IMR-90 (cell line): ENCODE data around the gene LLPH. TPM values are rescaled to one million over a fixed set of nuclear protein-coding genes. Genes with fewer than 3 reads are reported as not detected.

Experiments
- ATAC-seq: fragments of 200-7000 bp; cut with Tn5 transposase; 2 replicates; pipeline ENCODE4 v1.9.1; 2020; ENCODE audit warnings: low read depth, mild to moderate bottlenecking, moderate library complexity
- BruUV-seq: library from RNA; stranded (reverse); fragments of 400-500 nt; replicated peaks from 2 replicates; lab custom pipeline; 2021; lab: Mats Ljungman, UMichigan
- CTCF ChIA-PET: fragments of 300-600 bp; formaldehyde crosslinking; extraction: SDS; loops from one replicate; lab custom pipeline; 2021; ENCODE audit warnings: antibody characterized with exemption; lab: Yijun Ruan, JAX
- POLR2A ChIA-PET: fragments of 300-600 bp; sonication (Branson Sonifier 250); formaldehyde crosslinking; loops from one replicate; lab custom pipeline; 2022; ENCODE audit warnings: antibody characterized with exemption; ENCODE audit not compliant: unreplicated experiment; lab: Charles Lee
- DNase-seq: peaks from one replicate; pipeline ENCODE4 v3.0.0; 2013
- H2AFZ ChIP-seq: replicated peaks from 2 replicates; pipeline ENCODE3; 2013; ENCODE audit warnings: low read length, mild to moderate bottlenecking; ENCODE audit not compliant: poor library complexity
- H2AK5ac ChIP-seq: 2 replicates; pipeline ENCODE4 v1.6.1; 2013; ENCODE audit warnings: low read depth, low read length, inconsistent platforms
- H2AK9ac ChIP-seq: replicated peaks from 2 replicates; pipeline ENCODE3; 2013; ENCODE audit warnings: mild to moderate bottlenecking, low read depth, low read length, moderate library complexity; ENCODE audit not compliant: poor library complexity
- H2BK120ac ChIP-seq: 2 replicates; pipeline ENCODE4 v1.6.1; 2013; ENCODE audit warnings: low read depth, low read length, inconsistent platforms
- H2BK15ac ChIP-seq: 3 replicates; pipeline ENCODE4 v1.6.1; 2013; ENCODE audit warnings: low read depth, low read length, inconsistent platforms
- H2BK20ac ChIP-seq: 2 replicates; pipeline ENCODE4 v1.6.1; 2013; ENCODE audit warnings: low read depth, mild to moderate bottlenecking, inconsistent platforms, low read length, moderate library complexity
- H2BK5ac ChIP-seq: 2 replicates; pipeline ENCODE4 v1.6.1; 2013; ENCODE audit warnings: mild to moderate bottlenecking, low read depth, low read length, inconsistent platforms; ENCODE audit not compliant: poor library complexity, severe bottlenecking
- H3K14ac ChIP-seq: replicated peaks from 2 replicates; pipeline ENCODE4 v1.6.1; 2013; ENCODE audit warnings: low read depth, low read length, inconsistent platforms
- H3K18ac ChIP-seq: 2 replicates; pipeline ENCODE4 v1.6.1; 2013; ENCODE audit warnings: low read depth, low read length, control low read depth
- H3K23ac ChIP-seq: 2 replicates; pipeline ENCODE4 v1.6.1; 2013; ENCODE audit warnings: low read depth, low read length, inconsistent platforms
- H3K27ac ChIP-seq: 2 replicates; pipeline ENCODE4 v1.5.1; 2013; ENCODE audit warnings: mild to moderate bottlenecking, control low read depth, low read length; ENCODE audit not compliant: insufficient read depth
- H3K27me3 ChIP-seq: 2 replicates; pipeline ENCODE4 v1.6.1; 2013; ENCODE audit warnings: low read length; ENCODE audit not compliant: control insufficient read depth, insufficient read depth
- H3K36me3 ChIP-seq: 2 replicates; pipeline ENCODE4 v1.6.1; 2013; ENCODE audit warnings: low read length, mixed read lengths; ENCODE audit not compliant: control insufficient read depth, insufficient read depth
- H3K4ac ChIP-seq: 2 replicates; pipeline ENCODE4 v1.6.1; 2013; ENCODE audit warnings: low read depth, low read length, inconsistent platforms
- H3K4me1 ChIP-seq: 2 replicates; pipeline ENCODE4 v1.6.1; 2013; ENCODE audit warnings: low read length, mixed read lengths; ENCODE audit not compliant: control insufficient read depth, insufficient read depth
- H3K4me2 ChIP-seq: 2 replicates; pipeline ENCODE4 v1.6.1; 2013; ENCODE audit warnings: low read depth, mild to moderate bottlenecking, control low read depth, low read length, moderate library complexity
- H3K4me3 ChIP-seq: 2 replicates; pipeline ENCODE4 v1.5.1; 2013; ENCODE audit warnings: low read depth, mild to moderate bottlenecking, control low read depth, low read length, moderate library complexity; ENCODE audit not compliant: insufficient read depth
- H3K56ac ChIP-seq: 2 replicates; pipeline ENCODE4 v1.6.1; 2013; ENCODE audit warnings: low read length, inconsistent platforms; ENCODE audit not compliant: insufficient read depth; ENCODE audit errors: extremely low read depth
- H3K79me1 ChIP-seq, 2 experiments: 2 replicates each; pipeline ENCODE4 v1.6.1; 2013; ENCODE audit warnings: low read length in 2 of 2, inconsistent platforms in 1 of 2, low read depth in 1 of 2
- H3K9ac ChIP-seq: 2 replicates; pipeline ENCODE4 v1.6.1; 2013; ENCODE audit warnings: low read depth, low read length, control low read depth
- H3K9me1 ChIP-seq: 2 replicates; pipeline ENCODE4 v1.6.1; 2013; ENCODE audit warnings: low read length, inconsistent platforms; ENCODE audit not compliant: insufficient read depth
- H3K9me3 ChIP-seq: 2 replicates; pipeline ENCODE4 v1.6.1; 2013; ENCODE audit warnings: low read length; ENCODE audit not compliant: control insufficient read depth, insufficient read depth
- H4K20me1 ChIP-seq: 2 replicates; pipeline ENCODE4 v1.6.1; 2013; ENCODE audit warnings: low read length, inconsistent platforms; ENCODE audit not compliant: insufficient read depth
- H4K5ac ChIP-seq: 2 replicates; pipeline ENCODE4 v1.6.1; 2013; ENCODE audit warnings: mild to moderate bottlenecking, low read depth, low read length, control low read depth
- H4K8ac ChIP-seq, 2 experiments: 2 replicates each; pipeline ENCODE4 v1.6.1; 2013; ENCODE audit warnings: low read depth in 2 of 2, low read length in 2 of 2, control low read depth in 1 of 2, inconsistent platforms in 1 of 2
- H4K91ac ChIP-seq: 2 replicates; pipeline ENCODE4 v1.6.1; 2013; ENCODE audit warnings: low read depth, low read length, inconsistent platforms; ENCODE audit not compliant: insufficient read depth
- SMC3 ChIP-seq: fragments of 150-350 bp; IDR thresholded peaks from 2 replicates; pipeline ENCODE4 v1.6.1; 2016; ENCODE audit warnings: low read depth, mild to moderate bottlenecking, antibody characterized with exemption, low read length, moderate library complexity
- dilution Hi-C: fragments of 300-500 bp; cut with HindIII; formaldehyde crosslinking; loops from one replicate; pipeline ENCODE4 v1.14.3; 2018; ENCODE audit warnings: low sequenced_read_pairs; ENCODE audit not compliant: unreplicated experiment
- in situ Hi-C: fragments of 300-500 bp; cut with MboI; formaldehyde crosslinking; loops from 3 replicates; pipeline ENCODE4 v1.14.3; 2019; ENCODE audit warnings: low sequenced_read_pairs, inconsistent platforms, mixed read lengths
- intact Hi-C: fragments of 100-400 bp; cut with micrococcal nuclease; formaldehyde crosslinking; loops from 2 replicates; pipeline ENCODE4 v1.10.0; 2022
- polyA plus RNA-seq, 3 experiments: library from polyadenylated mRNA; depleted of rRNA; stranded (reverse); fragments of >200 nt; gene quantifications; 2 replicates each; pipeline ENCODE4 v1.2.3, GENCODE V29; 2012; ENCODE audit warnings: low replicate concordance in 1 of 3
- total RNA-seq: library from RNA; depleted of rRNA; stranded (reverse); fragments of >200 nt; gene quantifications from 2 replicates; pipeline ENCODE4 v1.2.3, GENCODE V29; 2012

Gene LLPH
- total and polyA plus RNA-seq, 2 of the 4 experiments (the other 2 are of a cell fraction) = 2.7 to 17.0 TPM

DNA sequence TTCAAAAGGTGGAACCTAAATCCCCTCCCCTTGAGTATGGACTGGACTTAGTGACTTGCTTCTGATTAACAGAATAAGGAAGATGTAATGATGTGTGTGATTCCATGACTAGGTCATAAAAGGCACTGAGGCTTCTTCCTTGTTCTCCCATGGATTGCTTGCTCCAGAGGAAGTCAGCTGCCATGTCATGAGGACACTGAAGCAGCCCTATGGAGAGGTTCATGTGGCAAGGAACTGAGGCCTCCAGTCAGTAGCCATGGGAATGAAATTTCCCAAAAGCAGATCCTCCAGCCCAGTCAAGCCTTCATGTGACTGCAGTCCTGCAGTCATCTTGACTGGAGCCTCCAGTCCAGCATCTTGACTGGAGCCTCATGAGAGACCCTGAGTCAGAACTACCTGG lies 28.6 kb upstream of the LLPH start:
- Histone ChIP-seq H2AK5ac (no peak overlapping the region), H3K23ac (no peak overlapping the region), H2BK15ac (no peak overlapping the region), H3K18ac (no peak overlapping the region), H4K20me1 (peaks cover 3% of the 10 kb centered on the region; the same call in 1 of the 2 replicates), H4K5ac (no peak overlapping the region), H3K9me3 (no peaks in the 10 kb centered on the region; the same call in 1 of the 2 replicates), H3K9ac (no peak overlapping the region), H3K14ac (no peak overlapping the region), H3K9me1 (0 out of 2 replicates have a peak, but pooled peaks cover 3% of the 10 kb centered on the region), H3K36me3 (peaks cover 3% of the 10 kb centered on the region), H3K27ac (no peak overlapping the region), H3K4me2 (no peak overlapping the region), H2BK20ac (no peak overlapping the region), H3K27me3 (no peaks in the 10 kb centered on the region), H4K91ac (no peak overlapping the region), H3K4me1 (no peaks in the 10 kb centered on the region; the same call in 1 of the 2 replicates), H2AK9ac (no peak overlapping the region), H3K56ac (no peak overlapping the region), H2AFZ (no peak overlapping the region), H3K4ac (no peak overlapping the region), H2BK5ac (no peak overlapping the region), H3K79me1 (peaks cover 42 to 61% of the 10 kb centered on the region in 2 experiments), H3K4me3 (no peak overlapping the region), H2BK120ac (no peak overlapping the region), H4K8ac (no peak overlapping the region)
- no TSS peak for BruUV-seq
- dilution Hi-C loops = no loop called here
- CTCF ChIA-PET = no interaction called here
- no peak for ATAC-seq
- no peak for DNase-seq
- no peak for TF ChIP-seq SMC3
- intact Hi-C loops = loop anchor here (10.0 kb wide), 1 partner anchor 1934 kb away; the partner anchor contains the start of gene KICS2
- POLR2A ChIA-PET = no interaction called here
- in situ Hi-C loops = loop anchor here (25.0 kb wide), 1 partner anchor 253 kb away; no protein-coding TSS in a partner anchor
